HG02970 (cell line): ENCODE measurements around the gene PPP4C.
"Not testable (repeated sequence)": the region's sequence is repeated elsewhere in the genome, so short reads cannot be mapped to it uniquely, and the experiment has no call there.

Source experiments
- ATAC-seq: cut with Tn5 transposase; IDR thresholded peaks from one replicate; pipeline ENCODE4 v1.9.1; 2021; ENCODE audit warnings: mild to moderate bottlenecking, moderate library complexity, moderate number of reproducible peaks; ENCODE audit not compliant: unreplicated experiment, low FRiP score

PPP4C gene

DNA sequence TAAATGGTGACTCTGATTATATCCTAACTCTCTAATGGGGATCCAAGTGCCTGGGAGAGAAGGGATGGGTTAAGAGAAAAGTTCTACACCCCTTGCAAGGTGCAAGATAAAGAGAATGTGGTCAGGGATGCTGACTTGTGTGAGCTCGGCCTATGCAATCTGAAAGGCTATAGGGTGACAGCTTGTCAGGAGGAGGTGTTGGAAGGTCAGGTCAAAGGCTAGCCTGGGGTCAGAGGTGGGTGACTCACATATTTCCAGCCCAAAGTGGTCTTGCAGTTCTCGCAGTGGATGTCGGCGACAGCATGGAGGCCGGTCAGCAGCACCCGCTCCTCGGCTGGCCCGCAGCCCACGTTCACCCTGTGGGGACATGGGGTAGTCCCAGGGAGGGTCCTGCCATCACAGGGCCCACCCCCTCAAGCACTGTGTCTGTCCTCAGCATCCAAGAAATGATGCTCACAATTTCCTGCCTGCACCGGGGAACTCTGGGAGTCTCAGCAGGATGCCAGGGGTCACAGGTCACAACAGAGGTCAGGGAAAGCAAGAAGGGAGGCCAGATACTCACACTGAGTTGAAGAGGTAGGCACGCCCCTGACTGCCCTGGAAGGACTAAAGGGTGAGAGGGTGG lies 18.9 kb downstream of the PPP4C start:
- no peak for ATAC-seq

DNA sequence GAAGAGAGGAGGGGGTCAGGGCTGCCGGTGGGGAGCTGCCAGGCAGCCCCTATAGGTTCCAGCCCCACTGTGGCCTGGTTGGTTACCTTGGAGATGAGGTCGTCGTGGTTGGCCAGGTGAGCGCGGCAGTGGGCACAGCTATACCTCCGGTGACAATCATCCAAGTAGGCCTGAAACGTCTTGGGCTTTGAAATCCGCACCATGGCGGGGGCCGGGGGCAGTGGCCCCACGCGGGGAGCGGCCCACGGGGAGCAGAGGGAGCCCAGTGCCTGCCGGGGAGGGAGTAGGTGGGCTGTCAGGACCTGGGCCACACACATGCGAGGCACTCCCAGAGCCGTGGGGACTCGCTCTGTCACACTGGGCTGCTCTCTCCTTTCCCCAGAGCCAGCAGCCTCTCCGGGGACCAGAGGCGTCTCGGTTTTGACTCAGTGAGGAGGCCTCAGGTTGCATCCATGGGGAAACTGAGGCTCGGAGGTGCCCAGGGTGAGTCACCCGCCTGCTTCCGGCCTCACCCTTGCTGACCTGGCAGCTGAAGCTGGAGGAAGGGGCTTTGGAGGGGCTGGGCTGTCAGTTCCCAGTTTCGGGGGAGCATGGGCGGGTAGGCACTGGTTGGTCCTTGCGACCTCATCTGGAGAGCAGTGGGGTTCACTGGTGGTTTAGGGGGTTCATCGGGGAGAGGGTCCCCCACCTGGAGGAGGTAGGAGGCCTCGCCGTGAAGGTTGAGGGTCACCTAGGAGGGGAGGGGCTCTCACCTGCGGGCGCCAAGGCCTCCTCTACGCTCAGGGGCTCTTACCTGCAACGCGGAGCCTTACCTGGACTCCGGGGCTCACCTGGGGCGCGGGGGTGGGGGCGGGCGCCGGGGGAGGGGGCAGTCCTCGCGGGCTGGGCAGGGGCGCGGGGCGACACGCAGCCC lies 19.6 kb downstream of the PPP4C start:
- no peak for ATAC-seq

DNA sequence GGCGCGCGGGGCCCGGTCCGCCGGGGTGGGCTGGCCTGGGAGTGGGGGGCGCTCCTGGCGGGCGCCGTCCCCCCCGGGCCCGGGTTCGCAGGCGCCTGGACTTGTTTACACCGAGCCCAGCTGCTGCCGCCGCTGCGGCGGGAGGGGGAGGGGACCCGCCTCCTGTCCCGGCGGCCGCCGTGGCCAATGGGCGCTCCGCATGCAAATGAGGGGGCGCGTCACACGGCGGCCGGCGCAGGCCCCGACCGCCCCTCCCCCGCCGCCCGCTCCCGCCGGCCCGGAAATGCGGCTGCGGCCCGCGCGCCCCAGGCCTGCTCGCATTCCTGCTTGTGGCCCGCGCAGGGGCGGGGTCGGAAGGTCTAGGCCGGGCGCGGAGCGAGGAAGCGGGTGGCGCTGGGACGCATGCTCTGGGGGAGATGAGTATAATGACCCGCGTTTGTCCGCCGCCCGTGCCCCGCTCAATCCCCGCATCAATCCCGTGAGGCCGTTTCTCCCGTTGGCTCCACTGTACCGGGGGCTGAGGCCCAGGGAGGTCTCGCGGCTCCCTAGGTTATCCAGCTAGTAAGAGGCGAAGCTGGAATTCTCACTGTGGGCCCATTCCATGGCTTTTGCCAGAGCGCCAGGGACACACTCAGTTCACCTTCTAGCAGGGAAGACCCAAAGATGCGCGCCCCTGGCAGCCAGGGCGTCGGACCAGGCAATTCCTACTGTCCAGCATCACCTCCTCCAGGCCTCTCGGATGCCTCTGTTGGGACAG lies 20.5 kb downstream of the PPP4C start, which contains the start of gene YPEL3:
TSS of gene YPEL3 (minus strand) at position 109 of the 757 bp plus-strand sequence. CDS start 731 bp downstream, outside the sequence.
- peak; percentile 42 for ATAC-seq

DNA sequence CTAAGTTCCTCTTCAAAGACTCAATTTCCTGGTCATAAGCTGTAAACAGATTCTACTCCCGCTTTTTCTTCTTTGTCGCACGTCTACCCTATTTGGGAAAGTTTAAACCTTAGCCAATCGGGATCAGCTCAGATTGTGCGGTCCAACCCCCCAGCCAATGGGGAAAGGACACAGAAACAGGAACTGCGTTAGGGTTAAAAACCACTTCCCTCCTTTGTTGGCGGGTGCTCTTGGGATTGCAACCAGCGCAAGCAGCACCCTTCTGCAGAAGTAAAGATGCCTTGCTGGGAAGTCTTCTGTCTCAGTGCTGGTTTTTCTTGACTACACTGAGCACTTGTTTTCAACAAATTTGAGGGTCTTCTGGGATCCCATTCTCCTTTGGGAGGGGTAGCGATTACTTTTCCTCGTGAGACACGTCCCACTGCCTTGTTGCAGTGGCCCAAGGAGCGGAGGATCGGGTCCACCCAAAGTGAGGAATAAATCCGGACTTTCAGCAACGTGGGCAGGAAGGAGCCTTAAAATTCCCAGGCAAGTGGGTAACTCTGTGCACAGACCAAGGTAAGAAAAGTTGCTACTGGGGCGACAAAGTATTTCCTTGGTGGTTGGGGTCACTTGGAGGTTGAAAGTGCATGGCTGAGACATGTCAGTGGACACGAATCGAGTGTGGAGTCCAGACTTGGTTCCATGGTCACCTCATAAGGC lies 21.2 kb downstream of the PPP4C start:
- no peak for ATAC-seq

DNA sequence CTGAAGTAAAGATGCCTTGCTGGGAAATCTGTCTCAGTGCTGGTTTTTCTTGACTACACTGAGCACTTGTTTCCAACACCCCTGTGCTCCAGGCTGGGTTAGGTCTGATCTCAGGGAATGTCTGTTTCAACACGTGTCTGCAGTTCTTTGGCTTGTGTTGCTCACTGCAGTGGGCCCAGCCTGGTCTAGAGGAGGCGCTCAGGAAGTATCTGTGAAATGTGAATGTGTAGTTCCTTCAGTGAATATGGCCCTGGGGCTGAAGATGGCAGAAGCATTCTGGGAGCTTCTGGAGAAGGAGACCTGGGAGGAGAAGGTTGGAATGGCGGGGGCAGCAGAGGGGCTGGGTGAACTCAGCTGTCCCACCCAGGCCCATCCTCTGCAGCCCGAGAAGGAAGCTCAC lies 28.3 kb downstream of the PPP4C start:
- ATAC-seq = no peak

DNA sequence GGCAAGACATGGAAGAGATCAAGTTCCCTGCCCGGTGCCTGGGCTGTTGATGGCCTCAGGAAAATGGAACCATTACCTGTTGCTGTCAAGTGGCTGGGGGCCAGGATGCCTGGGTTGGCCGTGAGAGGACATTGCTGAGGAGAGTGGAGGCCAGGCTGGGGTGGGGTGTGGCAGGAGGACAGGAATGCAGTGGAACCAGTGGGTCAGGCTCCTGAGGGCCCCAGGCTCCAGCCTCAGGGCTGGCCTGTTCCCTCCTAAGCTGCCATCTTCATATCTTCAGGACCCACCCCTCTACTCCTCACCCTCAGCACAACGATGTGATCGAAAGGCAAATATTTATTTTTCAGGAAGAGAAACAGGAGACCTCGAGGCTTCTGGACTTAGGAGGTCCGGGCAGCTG lies 28.7 kb downstream of the PPP4C start:
- ATAC-seq = no peak

DNA sequence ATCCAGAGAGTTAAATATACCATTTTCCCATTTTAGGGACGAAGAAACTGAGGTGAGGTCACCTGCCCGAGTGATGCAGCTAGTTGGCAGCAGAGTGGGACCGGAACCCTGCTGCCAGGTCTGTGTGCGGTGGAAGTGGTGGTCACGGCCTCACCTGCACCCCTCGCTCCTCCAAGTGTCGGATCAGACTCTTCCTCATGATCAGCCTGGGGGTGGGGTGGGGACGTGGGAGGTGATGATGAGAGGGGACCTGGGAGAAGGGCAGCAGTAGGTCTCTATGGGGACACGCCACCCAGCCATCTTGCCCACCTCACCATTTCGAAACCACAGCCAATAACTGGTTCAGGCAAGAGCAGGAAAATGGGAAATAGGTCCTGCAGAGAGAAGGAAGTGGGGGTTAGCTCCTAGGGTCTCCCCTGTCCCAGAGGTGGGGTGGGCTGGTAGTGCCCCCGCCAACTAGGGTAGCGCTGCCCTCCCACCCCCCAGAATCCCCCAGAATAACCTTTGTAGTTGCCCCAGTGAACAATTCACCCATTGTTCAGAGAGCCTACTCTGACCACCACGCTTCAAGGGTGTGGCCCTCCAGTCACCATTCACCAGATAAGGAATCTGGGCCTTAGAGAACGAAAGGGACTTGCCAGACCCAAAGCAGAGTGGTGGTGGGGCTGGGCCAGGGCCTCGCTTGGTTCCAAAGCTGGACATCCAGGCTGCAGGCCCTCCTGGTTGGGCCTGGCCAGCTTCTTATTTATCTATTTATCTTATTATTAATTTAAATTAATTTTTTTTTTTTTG lies 32.5 kb downstream of the PPP4C start:
- ATAC-seq = no peak

DNA sequence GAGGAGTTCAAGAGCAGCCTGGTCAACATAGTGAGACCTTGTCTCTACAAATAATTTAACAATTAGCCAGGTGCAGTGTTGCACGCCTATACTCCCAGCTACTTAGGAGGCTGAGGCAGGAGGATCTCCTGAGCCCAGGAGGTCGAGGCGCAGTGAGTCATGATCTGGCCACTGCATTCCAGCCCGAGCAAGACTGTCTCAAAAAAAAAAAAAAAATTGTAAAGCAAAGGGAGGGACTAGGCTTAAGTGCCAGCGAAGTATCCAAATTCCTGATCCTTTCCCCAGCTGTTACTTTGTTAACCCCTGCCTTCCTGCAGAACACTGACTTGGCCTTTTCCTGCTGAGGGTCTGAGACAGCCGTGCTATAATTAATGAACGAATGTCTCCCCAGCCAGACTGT lies 34.9 kb downstream of the PPP4C start:
- ATAC-seq = no peak

DNA sequence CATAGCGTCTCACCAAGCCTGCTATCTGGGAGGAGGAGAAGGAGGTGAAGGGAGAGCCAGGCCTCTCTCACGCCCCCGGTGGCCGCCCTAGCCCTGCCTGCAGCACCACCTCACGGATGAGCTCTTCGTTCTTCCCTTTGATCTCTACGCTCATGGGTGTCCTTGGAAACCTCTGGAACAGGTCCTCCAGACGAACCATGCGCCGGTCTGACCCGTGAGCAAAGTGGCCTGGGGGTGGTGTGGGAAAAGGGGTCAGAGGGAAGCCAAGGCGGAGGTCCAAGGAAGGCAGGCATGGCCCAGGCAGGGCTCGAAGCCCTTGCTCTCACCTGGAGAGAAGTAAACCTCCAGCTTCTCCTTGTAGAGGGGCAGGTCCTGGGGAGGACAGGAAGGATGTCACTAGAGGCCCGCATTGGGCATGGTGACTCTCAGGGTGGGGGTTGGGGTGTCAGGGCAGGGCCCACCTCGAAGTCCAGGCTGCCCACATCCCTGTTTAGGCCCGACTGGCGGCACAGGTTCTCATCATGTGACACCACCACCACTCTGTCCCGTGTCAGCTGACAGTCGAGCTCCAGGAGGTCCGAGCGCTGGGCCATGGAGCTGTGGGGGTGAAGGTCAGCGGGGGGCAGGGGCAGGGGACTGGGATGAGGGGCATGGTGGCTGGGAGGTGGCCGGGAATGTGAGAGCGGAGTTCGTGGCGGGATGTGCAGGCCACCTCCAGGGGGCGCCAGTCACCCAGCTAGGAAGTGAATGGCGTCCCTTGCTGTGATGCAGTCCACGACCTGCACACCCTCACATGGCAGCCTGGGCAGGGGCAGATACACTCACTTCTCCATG lies 36.6 kb downstream of the PPP4C start:
- no peak for ATAC-seq

DNA sequence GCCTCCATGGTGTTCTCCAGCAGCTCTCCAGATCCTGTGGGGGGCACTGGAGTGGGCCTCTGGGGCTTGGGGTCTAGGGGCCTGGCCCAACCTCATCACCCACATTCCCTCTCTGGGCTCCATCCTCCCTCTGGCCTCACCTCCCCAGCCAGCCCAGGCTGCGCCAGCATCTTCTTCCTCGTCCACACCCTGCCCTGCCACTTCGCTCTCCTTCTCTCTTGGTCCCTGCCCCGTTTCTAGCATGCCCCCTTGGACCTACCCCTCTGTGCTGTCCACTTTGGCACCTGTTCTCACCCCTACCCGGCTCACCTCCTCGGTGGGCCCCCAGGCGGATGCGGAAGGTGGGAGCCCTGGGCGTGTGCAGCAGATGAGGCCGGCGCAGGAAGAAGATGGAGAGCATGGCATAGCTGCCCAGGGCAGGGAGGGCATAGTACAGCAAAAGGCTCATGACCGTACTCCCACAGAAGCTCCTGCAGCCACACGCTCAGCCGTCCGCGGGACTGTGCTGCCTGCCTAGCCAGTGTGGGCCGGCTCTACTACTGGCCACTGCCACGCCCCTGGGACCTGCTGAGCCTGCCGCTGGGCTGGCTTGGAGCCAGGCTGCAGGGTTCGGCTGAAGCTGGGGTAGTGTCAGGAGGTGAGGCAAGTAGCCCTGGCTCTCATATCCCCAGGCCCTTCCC lies 37.4 kb downstream of the PPP4C start, which contains the start of gene GDPD3:
TSS of gene GDPD3 (minus strand) at position 507 of the 680 bp plus-strand sequence. CDS start at position 448, 59 bp downstream.
- no peak for ATAC-seq

DNA sequence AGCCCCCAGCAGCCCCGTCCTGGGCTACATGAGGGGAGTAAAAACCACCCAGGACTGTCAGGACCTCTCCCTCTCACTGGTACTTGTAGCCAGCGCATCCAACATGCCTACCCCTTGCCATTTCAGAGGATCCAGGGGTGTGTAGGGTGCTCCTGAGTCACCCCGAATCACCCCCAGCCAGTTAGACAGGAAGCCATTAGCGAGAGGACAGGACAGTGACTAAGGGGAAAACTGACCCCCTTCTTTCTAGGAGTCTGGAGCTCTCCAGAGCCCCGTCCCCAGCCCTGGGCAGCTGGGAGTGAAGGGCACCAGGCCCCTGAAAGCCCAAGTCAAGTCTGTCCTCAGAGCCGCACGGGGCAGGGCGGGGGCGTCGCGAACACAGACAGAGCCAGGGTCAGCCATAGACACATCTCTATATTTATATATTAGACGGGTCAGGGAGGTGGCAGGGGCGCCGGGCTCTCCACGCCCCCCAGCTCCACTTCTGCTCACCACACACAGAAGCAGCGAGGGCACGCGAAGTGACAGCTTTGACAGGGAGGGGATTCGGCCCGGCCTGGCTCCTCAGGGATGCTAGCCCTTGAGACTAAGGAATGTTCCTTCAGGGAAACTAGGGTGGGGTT lies 38.0 kb downstream of the PPP4C start:
- ATAC-seq = no peak

DNA sequence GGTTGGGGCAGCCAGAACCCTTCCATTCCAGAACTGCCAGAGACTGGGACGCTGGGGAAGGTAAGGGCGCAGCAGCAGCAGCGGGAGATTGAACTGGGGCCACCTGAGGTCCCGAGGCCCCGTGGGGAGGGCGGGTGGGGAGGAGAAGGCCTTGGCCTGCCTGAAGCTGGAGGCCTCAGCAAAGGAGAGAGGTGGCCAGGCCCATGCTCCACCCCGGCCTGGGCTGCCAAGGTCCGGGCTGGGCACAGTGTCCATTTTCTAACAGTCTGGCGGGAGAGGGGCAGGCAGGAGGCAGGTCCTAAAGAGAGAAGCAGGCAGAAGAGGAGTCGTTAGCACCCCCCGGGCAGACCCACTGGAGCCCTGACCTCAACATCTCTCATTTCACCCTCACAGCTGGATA lies 38.6 kb downstream of the PPP4C start:
- ATAC-seq = no peak

DNA sequence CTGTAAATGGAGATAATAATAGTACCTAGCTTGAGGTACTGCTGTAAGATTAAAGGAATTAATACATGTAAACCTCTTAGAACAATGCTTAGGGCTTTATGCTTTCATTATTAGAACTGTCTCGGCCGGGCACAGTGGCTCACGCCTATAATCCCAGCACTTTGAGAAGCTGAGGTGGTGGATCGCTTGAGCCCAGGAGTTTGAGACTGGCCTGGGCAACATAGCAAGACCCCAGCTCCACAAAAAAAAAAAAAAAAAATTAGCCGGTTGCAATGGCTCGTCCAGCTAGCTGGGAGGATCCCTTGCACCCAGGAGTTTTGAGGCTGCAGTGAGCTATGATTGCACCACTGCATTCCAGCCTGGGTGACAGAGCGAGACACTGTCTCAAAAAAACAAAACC lies 39.0 kb downstream of the PPP4C start:
- ATAC-seq = not testable (repeated sequence)

DNA sequence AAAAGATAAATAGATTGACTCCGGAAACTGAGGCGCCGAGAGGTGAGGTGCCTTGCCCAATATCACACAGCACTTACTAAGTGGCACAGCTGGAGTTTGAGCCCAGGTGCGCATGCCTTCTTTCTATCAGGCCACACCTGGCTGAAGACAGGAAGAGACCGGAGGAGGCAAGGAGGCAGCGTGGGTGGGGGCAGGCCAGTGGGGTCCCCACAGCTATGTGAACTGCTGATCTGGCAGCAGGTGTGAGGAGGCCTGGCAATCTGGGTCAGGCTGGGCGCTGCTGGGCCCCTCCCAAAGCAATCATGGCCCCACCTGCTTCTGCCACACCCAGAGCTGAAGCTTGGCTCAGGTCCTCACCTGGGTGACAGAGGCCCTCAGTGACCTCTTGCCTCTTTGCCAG lies 39.4 kb downstream of the PPP4C start:
- no peak for ATAC-seq

DNA sequence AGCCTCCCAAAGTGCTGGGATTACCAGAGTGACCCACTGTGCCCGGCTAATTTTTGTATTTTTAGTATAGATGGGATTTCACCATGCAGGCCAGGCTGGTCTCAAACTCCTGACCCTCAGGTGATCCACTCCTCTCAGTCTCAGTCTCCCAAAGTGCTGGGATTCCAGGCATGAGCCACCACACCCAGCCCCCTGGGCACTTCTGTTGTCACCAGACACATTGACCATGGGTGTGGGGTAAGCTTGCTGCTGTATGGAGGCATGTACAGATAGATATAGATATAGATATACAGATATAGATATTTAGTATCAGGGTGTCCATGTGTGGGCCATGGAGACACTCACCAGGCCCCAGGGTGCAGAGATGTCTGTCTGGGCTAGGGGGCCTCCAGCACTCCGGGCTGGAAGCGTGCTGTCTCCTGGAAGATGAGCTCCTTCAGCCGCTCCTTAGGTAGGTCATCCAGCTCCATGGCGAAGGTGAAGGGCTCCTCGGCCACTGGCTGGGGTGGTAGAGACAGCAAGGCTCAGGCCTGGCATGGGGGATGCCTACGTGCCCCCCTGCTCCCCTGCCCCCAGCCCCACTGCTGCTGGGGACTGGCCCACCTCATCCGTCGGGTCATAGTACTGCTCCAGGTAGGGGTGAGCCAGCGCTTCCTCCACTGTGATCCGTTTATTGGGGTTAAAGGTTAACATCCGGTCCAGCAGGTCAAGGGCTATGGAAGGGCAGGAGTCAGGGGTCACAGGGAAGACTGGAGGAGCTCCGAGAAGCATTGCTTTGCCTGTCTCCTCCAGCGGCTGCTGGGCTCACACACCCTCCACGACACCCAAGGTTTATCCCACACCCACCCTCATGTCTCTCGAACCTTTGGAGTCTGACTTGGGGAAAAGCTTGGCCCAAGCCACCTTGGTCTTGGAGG lies 40.8 kb downstream of the PPP4C start:
- ATAC-seq = no peak

DNA sequence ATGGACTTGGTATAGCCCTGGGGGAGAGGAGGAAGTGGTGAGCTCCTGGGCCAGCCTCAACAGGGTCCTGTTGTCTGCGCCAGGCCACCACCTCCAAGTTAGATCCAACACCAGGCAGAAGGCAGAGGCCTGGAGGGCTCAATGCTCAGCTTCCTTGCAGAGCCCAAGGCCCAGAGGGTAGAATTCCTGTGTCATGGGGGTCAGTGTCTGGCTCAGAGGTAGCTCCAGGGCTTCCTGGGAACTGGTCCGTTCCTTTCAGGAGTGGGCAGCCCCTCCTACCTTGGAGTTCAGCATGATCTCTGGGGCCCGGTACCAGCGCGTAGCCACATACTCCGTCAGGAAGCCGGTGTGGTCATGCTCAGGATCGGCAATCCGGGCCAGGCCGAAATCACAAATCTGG lies 42.0 kb downstream of the PPP4C start:
- ATAC-seq = no peak

DNA sequence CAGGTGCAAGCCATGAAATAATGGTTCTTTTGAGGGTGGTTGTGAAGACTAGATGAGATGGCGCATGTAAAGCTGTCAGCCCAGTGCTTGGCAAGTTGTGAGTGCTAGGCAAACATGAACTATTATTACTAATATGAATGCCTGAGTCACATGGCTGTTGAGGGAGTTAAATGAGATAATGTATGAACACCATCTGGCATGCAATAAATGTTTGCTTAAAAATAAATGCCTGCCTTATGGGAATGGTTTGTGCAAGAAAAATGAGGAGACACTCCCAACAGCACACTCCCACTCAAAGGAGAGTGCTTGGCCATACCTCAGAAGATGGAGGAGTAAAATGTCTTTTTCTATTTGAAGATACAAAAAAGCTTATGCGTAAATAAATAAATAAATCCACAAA lies 43.6 kb downstream of the PPP4C start:
- ATAC-seq = no peak
